ENCODE results near the gene EID3.
"Not testable (repeated sequence)": the region's sequence is repeated elsewhere in the genome, so short reads cannot be mapped to it uniquely, and the experiment has no call there.

The EID3 gene

GRCh38 chr12:104288635-104289274 is 14.8 kb upstream of the EID3 start:
- DNase-seq (ENCODE audit: low read depth in 1 of 2, low spot score in 1 of 2), result peak; percentile 66 to 77

- DNase-seq (ENCODE audit: low read depth in 1 of 2, low spot score in 1 of 2), result no peak
Observed at GRCh38 chr12:104290320-104290719, 13.2 kb upstream of the EID3 start.

GRCh38 chr12:104290855-104291254 is 12.7 kb upstream of the EID3 start:
- DNase-seq (ENCODE audit: low read depth in 1 of 2, low spot score in 1 of 2), result no peak

GRCh38 chr12:104291867-104292524 is 11.5 kb upstream of the EID3 start:
- no peak for DNase-seq (ENCODE audit: low read depth in 1 of 2, low spot score in 1 of 2)

GRCh38 chr12:104292872-104293794 is 10.4 kb upstream of the EID3 start:
- no peak for DNase-seq (ENCODE audit: low read depth in 1 of 2, low spot score in 1 of 2)

- not testable (repeated sequence) for DNase-seq (ENCODE audit: low read depth in 1 of 2, low spot score in 1 of 2)
Observed at GRCh38 chr12:104294158-104294859, 9.2 kb upstream of the EID3 start.

- no peak for DNase-seq (ENCODE audit: low read depth in 1 of 2, low spot score in 1 of 2)
Observed at GRCh38 chr12:104294927-104295668, 8.4 kb upstream of the EID3 start.

- DNase-seq (ENCODE audit: low read depth in 1 of 2, low spot score in 1 of 2), result no peak
Observed at GRCh38 chr12:104295954-104296353, 7.6 kb upstream of the EID3 start.

GRCh38 chr12:104296718-104297117 is 6.8 kb upstream of the EID3 start:
- DNase-seq (ENCODE audit: low read depth in 1 of 2, low spot score in 1 of 2), result no peak

- DNase-seq (ENCODE audit: low read depth in 1 of 2, low spot score in 1 of 2), result no peak
Observed at GRCh38 chr12:104297477-104298113, 5.9 kb upstream of the EID3 start.

GRCh38 chr12:104299842-104300481 is 3.6 kb upstream of the EID3 start:
- DNase-seq (ENCODE audit: low read depth in 1 of 2, low spot score in 1 of 2), result no peak

- no peak for DNase-seq (ENCODE audit: low read depth in 1 of 2, low spot score in 1 of 2)
Observed at GRCh38 chr12:104304261-104305009, 896 bp downstream of the EID3 start.

GRCh38 chr12:104305349-104305748 is 1.8 kb downstream of the EID3 start:
- no peak for DNase-seq (ENCODE audit: low read depth in 1 of 2, low spot score in 1 of 2)

- no peak for DNase-seq (ENCODE audit: low read depth in 1 of 2, low spot score in 1 of 2)
Observed at GRCh38 chr12:104306376-104306775, 2.8 kb downstream of the EID3 start.

- no peak for DNase-seq (ENCODE audit: low read depth in 1 of 2, low spot score in 1 of 2)
Observed at GRCh38 chr12:104306943-104307654, 3.6 kb downstream of the EID3 start.

GRCh38 chr12:104307655-104308000 is 4.1 kb downstream of the EID3 start:
- DNase-seq (ENCODE audit: low read depth in 1 of 2, low spot score in 1 of 2), result no peak

GRCh38 chr12:104309446-104309993 is 6.0 kb downstream of the EID3 start:
- no peak for DNase-seq (ENCODE audit: low read depth in 1 of 2, low spot score in 1 of 2)

Data from activated T-helper 1 cell treated with anti-CD3 and anti-CD28 coated beads, Interleukin-2, amount 50 U/mL, for 16 hours (primary cell).